Tibial artery (tissue), 4 donors: ENCODE measurements around the gene HSFY1.
"Not testable (repeated sequence)": the region's sequence is repeated elsewhere in the genome, so short reads cannot be mapped to it uniquely, and the experiment has no call there.

ENCODE experiments used
- DNase-seq, 2 donors: peaks; one replicate each; pipeline ENCODE4 v3.0.0-alpha.2; 2019
- H3K27ac ChIP-seq, 2 donors: fragments of 200-600 bp; sonication (generic) in 1 of 2; 1 replicate in 1 of 2; 2 replicates in 1 of 2; pipeline ENCODE4 v1.5.1; 2018 to 2019; ENCODE audit warnings: mild to moderate bottlenecking in 1 of 2
- H3K27me3 ChIP-seq, 2 donors: fragments of 200-600 bp; sonication (generic) in 1 of 2; one replicate each; pipeline versions ENCODE4 v1.5.1 to v1.6.0; 2016 to 2019
- H3K36me3 ChIP-seq, 3 donors: fragments of 200-600 bp; sonication (generic) in 2 of 3; one replicate each; pipeline ENCODE4 v1.5.1; 2016 to 2019; ENCODE audit warnings: mild to moderate bottlenecking in 2 of 3
- H3K4me1 ChIP-seq, 4 donors: fragments of 200-600 bp; sonication (generic) in 2 of 4; 1 replicate in 3 of 4; 2 replicates in 1 of 4; pipeline ENCODE4 v1.5.1; 2016 to 2019
- H3K4me3 ChIP-seq, 2 donors: fragments of 200-600 bp; sonication (generic) in 1 of 2; 1 replicate in 1 of 2; 2 replicates in 1 of 2; pipeline ENCODE4 v1.5.1; 2018 to 2019; ENCODE audit warnings: mild to moderate bottlenecking in 2 of 2
- H3K9me3 ChIP-seq, 3 donors: fragments of 200-600 bp; sonication (generic) in 1 of 3; one replicate each; pipeline ENCODE4 v1.5.1; 2016 to 2019
- intact Hi-C: fragments of 100-400 bp; cut with DNase I; formaldehyde crosslinking; loops from one replicate; pipeline ENCODE4 v1.15.0; 2023; ENCODE audit warnings: low total_unique reads

Gene HSFY1

GRCh38 chrY:18546420-18546819, at the start of gene HSFY1:
Gene HSFY1 (plus strand): TSS chrY:18546720. CDS start chrY:18546788, 68 bp downstream.
- intact Hi-C loops, H3K9me3 ChIP-seq, H3K27me3 ChIP-seq, H3K36me3 ChIP-seq, DNase-seq, H3K4me3 ChIP-seq, H3K27ac ChIP-seq, H3K4me1 ChIP-seq: not testable (repeated sequence)

GRCh38 chrY:18504266-18504665, 42.3 kb upstream of the HSFY1 start:
- H3K4me1 ChIP-seq, H3K27ac ChIP-seq, intact Hi-C loops, H3K27me3 ChIP-seq, H3K9me3 ChIP-seq, H3K4me3 ChIP-seq, DNase-seq, H3K36me3 ChIP-seq: not testable (repeated sequence)

GRCh38 chrY:18530995-18531655, 15.4 kb upstream of the HSFY1 start:
- H3K4me1 ChIP-seq, DNase-seq, H3K9me3 ChIP-seq, H3K36me3 ChIP-seq, intact Hi-C loops, H3K27ac ChIP-seq, H3K27me3 ChIP-seq, H3K4me3 ChIP-seq: not testable (repeated sequence)

GRCh38 chrY:18538952-18539351, 7.6 kb upstream of the HSFY1 start:
- H3K27me3 ChIP-seq, H3K27ac ChIP-seq, H3K4me1 ChIP-seq, H3K9me3 ChIP-seq, intact Hi-C loops, DNase-seq, H3K36me3 ChIP-seq, H3K4me3 ChIP-seq: not testable (repeated sequence)

GRCh38 chrY:18553132-18553531, 6.6 kb downstream of the HSFY1 start:
- H3K36me3 ChIP-seq, H3K4me1 ChIP-seq, H3K27me3 ChIP-seq, intact Hi-C loops, H3K9me3 ChIP-seq, H3K27ac ChIP-seq, H3K4me3 ChIP-seq, DNase-seq: not testable (repeated sequence)

- H3K9me3 ChIP-seq, H3K27ac ChIP-seq, H3K4me3 ChIP-seq, H3K36me3 ChIP-seq, intact Hi-C loops, DNase-seq, H3K27me3 ChIP-seq, H3K4me1 ChIP-seq: not testable (repeated sequence)
Observed at GRCh38 chrY:18565915-18566314, 19.4 kb downstream of the HSFY1 start.
